ENCODE data around the gene LIMS1. TPM values are rescaled to one million over a fixed set of nuclear protein-coding genes. Genes with fewer than 3 reads are reported as not detected.

LIMS1 gene
- total RNA-seq, 1 experiment from 2014 or later = 42.8 TPM

GRCh38 chr2:108612514-108613183, 78.4 kb downstream of the LIMS1 start:
- DNase-seq (ENCODE audit: extremely low read depth, low read depth) = no peak

- no peak for DNase-seq (ENCODE audit: extremely low read depth, low read depth)
These were observed 79.2 kb downstream of the LIMS1 start for GRCh38 chr2:108613261-108614042.

- DNase-seq (ENCODE audit: extremely low read depth, low read depth) = no peak
These were observed 79.8 kb downstream of the LIMS1 start for GRCh38 chr2:108614043-108614545.

- no peak for DNase-seq (ENCODE audit: extremely low read depth, low read depth)
These were observed 80.4 kb downstream of the LIMS1 start for GRCh38 chr2:108614659-108615058.

- DNase-seq (ENCODE audit: extremely low read depth, low read depth) = no peak
These were observed 81.3 kb downstream of the LIMS1 start for GRCh38 chr2:108615480-108616090.

- DNase-seq (ENCODE audit: extremely low read depth, low read depth) = no peak
These were observed 82.0 kb downstream of the LIMS1 start for GRCh38 chr2:108616318-108616717.

GRCh38 chr2:108616751-108617161, 82.5 kb downstream of the LIMS1 start:
- DNase-seq (ENCODE audit: extremely low read depth, low read depth) = no peak

GRCh38 chr2:108617617-108618016, 83.3 kb downstream of the LIMS1 start:
- no peak for DNase-seq (ENCODE audit: extremely low read depth, low read depth)

- DNase-seq (ENCODE audit: extremely low read depth, low read depth) = no peak
These were observed 85.8 kb downstream of the LIMS1 start for GRCh38 chr2:108619925-108620620.

- DNase-seq (ENCODE audit: extremely low read depth, low read depth) = no peak
These were observed 86.4 kb downstream of the LIMS1 start for GRCh38 chr2:108620656-108621055.

- no peak for DNase-seq (ENCODE audit: extremely low read depth, low read depth)
These were observed 86.9 kb downstream of the LIMS1 start for GRCh38 chr2:108621087-108621559.

GRCh38 chr2:108621687-108622681, 87.7 kb downstream of the LIMS1 start:
- DNase-seq (ENCODE audit: extremely low read depth, low read depth) = no peak

- DNase-seq (ENCODE audit: extremely low read depth, low read depth) = no peak
These were observed 89.3 kb downstream of the LIMS1 start for GRCh38 chr2:108623616-108624015.

- DNase-seq (ENCODE audit: extremely low read depth, low read depth) = no peak
These were observed 91.0 kb downstream of the LIMS1 start for GRCh38 chr2:108625186-108625827.

GRCh38 chr2:108625828-108626195, 91.5 kb downstream of the LIMS1 start:
- no peak for DNase-seq (ENCODE audit: extremely low read depth, low read depth)

- DNase-seq (ENCODE audit: extremely low read depth, low read depth) = no peak
These were observed 92.7 kb downstream of the LIMS1 start for GRCh38 chr2:108626995-108627394.

- DNase-seq (ENCODE audit: extremely low read depth, low read depth) = no peak
These were observed 93.8 kb downstream of the LIMS1 start for GRCh38 chr2:108627911-108628567.

- DNase-seq (ENCODE audit: extremely low read depth, low read depth) = no peak
These were observed 94.7 kb downstream of the LIMS1 start for GRCh38 chr2:108628936-108629335.

- no peak for DNase-seq (ENCODE audit: extremely low read depth, low read depth)
These were observed 95.1 kb downstream of the LIMS1 start for GRCh38 chr2:108629417-108629816.
